Stomach (tissue), 9 donors: ENCODE data around the gene ST8SIA3. TPM values are rescaled to one million over a fixed set of nuclear protein-coding genes. Genes with fewer than 3 reads are reported as not detected.

Source experiments
- DNase-seq, 2 donors: peaks; one replicate each; pipeline versions ENCODE4 v3.0.0 to v3.0.0-alpha.2; 2013 to 2019
- H3K27ac ChIP-seq, 5 donors: fragments of 200-600 bp in 4 of 5; sonication (generic) in 4 of 5; one replicate each; pipeline ENCODE4 v1.5.1; 2013 to 2019; ENCODE audit warnings: mild to moderate bottlenecking in 1 of 5, moderate library complexity in 1 of 5
- H3K27me3 ChIP-seq, 3 donors: fragments of 200-600 bp; sonication (generic); one replicate each; pipeline ENCODE4 v1.5.1; 2017 to 2019; ENCODE audit warnings: mixed run types in 1 of 3
- H3K36me3 ChIP-seq, 4 donors: fragments of 200-600 bp; sonication (generic); 1 replicate in 3 of 4; 2 replicates in 1 of 4; pipeline ENCODE4 v1.5.1; 2016 to 2019
- H3K4me1 ChIP-seq, 4 donors: fragments of 200-600 bp; sonication (generic); one replicate each; pipeline ENCODE4 v1.5.1; 2016 to 2019
- H3K4me3 ChIP-seq, 4 donors: fragments of 200-600 bp; sonication (generic) in 3 of 4; one replicate each; pipeline ENCODE4 v1.5.1; 2016 to 2019; ENCODE audit warnings: mild to moderate bottlenecking in 1 of 4
- H3K9me3 ChIP-seq, 4 donors: fragments of 200-600 bp; sonication (generic); one replicate each; pipeline ENCODE4 v1.5.1; 2016 to 2019
- EP300 ChIP-seq: sonication (generic); formaldehyde crosslinking; IDR thresholded peaks from one replicate; pipeline ENCODE4 v1.6.1; 2017; ENCODE audit warnings: antibody characterized with exemption
- POLR2A ChIP-seq, 4 donors: fragments of 450-650 bp; IDR thresholded peaks; one replicate each; pipeline ENCODE4 v1.6.1; 2016; ENCODE audit warnings: antibody characterized with exemption in 4 of 4, control low read depth in 2 of 4, mild to moderate bottlenecking in 1 of 4, moderate library complexity in 1 of 4
- POLR2AphosphoS5 ChIP-seq, 3 donors: sonication (generic); formaldehyde crosslinking; IDR thresholded peaks; one replicate each; pipeline ENCODE4 v1.6.1; 2016; ENCODE audit warnings: antibody characterized with exemption in 3 of 3
- WGBS, 5 donors: extraction: QIAGEN DNeasy Blood & Tissue Kit in 3 of 5; methylation state at CpG; one replicate each; pipeline versions ENCODE4 v1.1.5 to v1.1.7; 2013 to 2018; 5-methylcytosine and 5-hydroxymethylcytosine counted together
- intact Hi-C: fragments of 100-400 bp; cut with DNase I; formaldehyde crosslinking; loops from one replicate; pipeline ENCODE4 v1.15.1; 2023; ENCODE audit warnings: low total_unique reads
- polyA plus RNA-seq, 3 donors: library from polyadenylated mRNA; stranded (reverse); fragments of 200-250 nt; gene quantifications; one replicate each; pipeline ENCODE4 v1.2.3, GENCODE V29; 2013
- total RNA-seq, 5 donors: library from RNA; depleted of rRNA; stranded (reverse); fragments of >200 nt; gene quantifications; one replicate each; pipeline versions ENCODE4 v1.1.0 to v1.2.3, GENCODE V29; 2014 to 2016
- TF ChIP-seq, protein P1 (sequence below), 7 experiments: fragments of 450-650 bp in 4 of 7; fragments of 200-600 bp in 3 of 7; sonication (generic) in 3 of 7; IDR thresholded peaks; one replicate each; pipeline ENCODE4 v1.5.1; 2016 to 2019; ENCODE audit warnings: antibody characterized with exemption in 7 of 7, control low read depth in 2 of 7, mild to moderate bottlenecking in 1 of 7
- donor health status: healthy with polysubstance abuse.
- donor health status: Bipolar disorder and iron deficiency.
- donor health status: healthy.

The ST8SIA3 gene
- total and polyA plus RNA-seq, 8 donors = 0.35 to 0.56 (median 0.55) TPM; not detected in 5

DNA sequence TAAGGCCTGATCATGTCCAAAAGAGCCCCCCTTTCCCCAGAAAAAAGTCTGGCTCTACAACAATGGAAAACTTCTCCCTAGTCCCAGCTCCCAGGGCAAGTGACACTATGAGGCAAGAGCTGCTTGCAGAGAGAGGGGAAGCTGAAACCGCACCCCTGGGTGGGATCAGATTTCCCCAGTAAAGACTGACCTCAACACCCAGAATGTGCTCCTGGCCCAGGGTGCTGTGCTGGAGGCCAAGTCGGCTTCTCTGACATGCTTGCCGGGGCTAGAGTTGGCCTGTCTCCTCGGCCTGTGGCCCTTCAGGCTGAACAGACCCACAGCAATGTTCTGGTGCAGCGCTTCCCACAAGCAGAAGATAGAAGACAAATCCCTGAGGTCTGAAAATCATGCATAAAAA, 18.4 kb upstream of the ST8SIA3 start:
- no peak for DNase-seq
- H3K36me3 ChIP-seq = no peaks in the 10 kb centered on the region
- TF ChIP-seq, protein P1, sequence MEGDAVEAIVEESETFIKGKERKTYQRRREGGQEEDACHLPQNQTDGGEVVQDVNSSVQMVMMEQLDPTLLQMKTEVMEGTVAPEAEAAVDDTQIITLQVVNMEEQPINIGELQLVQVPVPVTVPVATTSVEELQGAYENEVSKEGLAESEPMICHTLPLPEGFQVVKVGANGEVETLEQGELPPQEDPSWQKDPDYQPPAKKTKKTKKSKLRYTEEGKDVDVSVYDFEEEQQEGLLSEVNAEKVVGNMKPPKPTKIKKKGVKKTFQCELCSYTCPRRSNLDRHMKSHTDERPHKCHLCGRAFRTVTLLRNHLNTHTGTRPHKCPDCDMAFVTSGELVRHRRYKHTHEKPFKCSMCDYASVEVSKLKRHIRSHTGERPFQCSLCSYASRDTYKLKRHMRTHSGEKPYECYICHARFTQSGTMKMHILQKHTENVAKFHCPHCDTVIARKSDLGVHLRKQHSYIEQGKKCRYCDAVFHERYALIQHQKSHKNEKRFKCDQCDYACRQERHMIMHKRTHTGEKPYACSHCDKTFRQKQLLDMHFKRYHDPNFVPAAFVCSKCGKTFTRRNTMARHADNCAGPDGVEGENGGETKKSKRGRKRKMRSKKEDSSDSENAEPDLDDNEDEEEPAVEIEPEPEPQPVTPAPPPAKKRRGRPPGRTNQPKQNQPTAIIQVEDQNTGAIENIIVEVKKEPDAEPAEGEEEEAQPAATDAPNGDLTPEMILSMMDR (IDR thresholded peaks at IDR 0.05) = no peak
- TF ChIP-seq EP300 (no peak), POLR2AphosphoS5 (IDR thresholded peaks at IDR 0.05) (no peak), POLR2A (IDR thresholded peaks at IDR 0.05) (no peak)
- H3K4me1 ChIP-seq = no peaks in the 10 kb centered on the region
- no peaks in the 10 kb centered on the region for H3K9me3 ChIP-seq
- peaks cover 0 to 13% (median 3%) of the 10 kb centered on the region in 3 donors for H3K27me3 ChIP-seq
- H3K27ac ChIP-seq = no peak overlapping the region
- intact Hi-C loops = no loop called here
- no peak overlapping the region for H3K4me3 ChIP-seq
- 45 to 65% (median 53%) methylated on average over 5 of the region's 5 CpGs for WGBS, 5 donors

DNA sequence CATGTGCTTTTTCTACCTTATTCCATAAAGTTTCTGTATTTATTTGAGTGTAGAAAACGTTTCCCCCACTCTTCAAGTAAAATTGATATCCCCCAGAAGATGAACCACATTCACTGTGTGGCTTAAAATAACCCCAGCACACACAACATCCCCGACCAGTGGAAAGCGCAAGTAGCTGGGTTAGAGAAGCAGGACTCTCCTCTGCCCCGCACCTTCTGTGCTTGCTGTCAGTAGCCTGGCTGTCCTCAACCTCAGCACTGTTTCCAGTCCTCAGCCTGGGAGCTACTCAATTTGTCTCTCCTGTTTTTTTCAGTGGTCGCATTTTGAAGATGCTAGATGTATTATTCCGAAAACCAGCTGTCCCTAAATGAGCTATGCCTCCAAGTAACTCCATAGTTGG, 18.0 kb upstream of the ST8SIA3 start:
- Histone ChIP-seq H3K27ac (no peak overlapping the region), H3K36me3 (no peaks in the 10 kb centered on the region), H3K27me3 (peaks cover 0 to 15% (median 3%) of the 10 kb centered on the region in 3 donors), H3K9me3 (no peaks in the 10 kb centered on the region), H3K4me3 (no peak overlapping the region), H3K4me1 (no peaks in the 10 kb centered on the region)
- intact Hi-C loops = no loop called here
- no peak for TF ChIP-seq EP300
- TF ChIP-seq, protein P1 (IDR thresholded peaks at IDR 0.05) = no peak
- TF ChIP-seq POLR2A (IDR thresholded peaks at IDR 0.05) = no peak
- TF ChIP-seq POLR2AphosphoS5 (IDR thresholded peaks at IDR 0.05) = no peak
- WGBS, 5 donors = 60 to 74% (median 68%) methylated on average over 6 of the region's 6 CpGs
- no peak for DNase-seq

DNA sequence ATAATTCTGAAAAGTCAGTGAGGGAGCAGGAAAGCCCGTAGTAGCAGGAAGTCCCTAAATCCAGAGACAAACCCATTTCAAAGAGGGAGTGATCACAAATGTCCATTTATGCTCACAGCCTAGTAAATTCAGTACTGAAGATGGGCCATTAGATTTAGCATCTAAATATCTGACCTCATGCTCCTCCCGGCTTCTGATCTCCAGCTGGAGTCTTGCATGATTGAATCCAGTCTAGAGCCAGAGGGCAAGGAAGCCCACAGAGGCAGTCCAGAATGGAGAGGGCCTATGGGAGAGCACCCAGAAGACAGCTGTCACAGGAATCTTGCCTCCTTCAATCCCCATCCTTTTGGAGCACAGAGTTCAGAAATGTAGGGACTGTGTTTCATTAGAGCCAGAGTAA, 16.0 kb upstream of the ST8SIA3 start:
- peaks cover 0 to 15% (median 3%) of the 10 kb centered on the region in 3 donors for H3K27me3 ChIP-seq
- no peak for DNase-seq
- H3K36me3 ChIP-seq = no peaks in the 10 kb centered on the region
- no peaks in the 10 kb centered on the region for H3K9me3 ChIP-seq
- no peak overlapping the region for H3K4me3 ChIP-seq
- intact Hi-C loops = no loop called here
- 66 to 86% (median 72%) methylated on average over 2 of the region's 2 CpGs for WGBS, 5 donors
- no peak overlapping the region for H3K27ac ChIP-seq
- TF ChIP-seq POLR2A (IDR thresholded peaks at IDR 0.05) (no peak), POLR2AphosphoS5 (IDR thresholded peaks at IDR 0.05) (no peak), EP300 (no peak)
- TF ChIP-seq, protein P1 (IDR thresholded peaks at IDR 0.05) = no peak
- no peaks in the 10 kb centered on the region for H3K4me1 ChIP-seq

DNA sequence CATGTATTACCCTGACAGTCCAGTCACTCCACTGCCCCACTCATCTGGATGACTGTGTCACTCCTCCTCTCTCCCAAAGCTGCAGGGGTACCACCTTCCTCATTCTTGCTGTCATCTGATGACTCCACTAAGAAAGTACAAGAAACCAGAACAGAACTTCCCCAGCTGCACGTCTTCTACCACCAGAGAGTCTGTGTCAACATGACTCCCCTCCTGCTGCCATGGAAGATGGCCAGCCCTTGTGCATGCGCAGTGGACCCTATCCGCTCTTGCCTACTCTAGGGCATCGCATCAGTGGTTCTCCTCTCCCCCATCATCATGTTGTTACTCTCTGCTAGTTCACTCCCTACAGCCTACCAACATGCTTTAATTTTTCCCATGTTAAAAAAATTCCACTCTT, 14.5 kb upstream of the ST8SIA3 start:
- no peaks in the 10 kb centered on the region for H3K9me3 ChIP-seq
- no peak overlapping the region for H3K27ac ChIP-seq
- H3K27me3 ChIP-seq = peaks cover 0 to 15% (median 3%) of the 10 kb centered on the region in 3 donors
- H3K36me3 ChIP-seq = no peaks in the 10 kb centered on the region
- intact Hi-C loops = no loop called here
- H3K4me1 ChIP-seq = no peaks in the 10 kb centered on the region
- no peak for DNase-seq
- 78 to 91% (median 84%) methylated on average over 4 of the region's 4 CpGs for WGBS, 5 donors
- no peak for TF ChIP-seq POLR2AphosphoS5 (IDR thresholded peaks at IDR 0.05)
- no peak for TF ChIP-seq EP300
- TF ChIP-seq, protein P1 (IDR thresholded peaks at IDR 0.05) = no peak
- no peak for TF ChIP-seq POLR2A (IDR thresholded peaks at IDR 0.05)
- no peak overlapping the region for H3K4me3 ChIP-seq
